IgD-negative memory B cell (primary cell): ENCODE results near the gene ELK1. TPM values are rescaled to one million over a fixed set of nuclear protein-coding genes. Genes with fewer than 3 reads are reported as not detected.
A peak's percentile ranks its signal among the peaks of the same experiment; 100 is the strongest.

ENCODE experiments used
- H3K27ac Mint-ChIP-seq, 3 donors: one replicate each; pipeline ENCODE4 v1.8.0; 2020 to 2022; ENCODE audit warnings: mild to moderate bottlenecking in 3 of 3, mixed read lengths in 3 of 3, moderate library complexity in 1 of 3
- H3K27me3 Mint-ChIP-seq: one replicate; pipeline ENCODE4 v1.8.0; 2021; ENCODE audit warnings: mixed read lengths
- H3K36me3 Mint-ChIP-seq: one replicate; pipeline ENCODE4 v1.8.0; 2020; ENCODE audit warnings: mild to moderate bottlenecking, mixed read lengths
- H3K4me1 Mint-ChIP-seq, 3 donors: one replicate each; pipeline ENCODE4 v1.8.0; 2020 to 2022; ENCODE audit warnings: mixed read lengths in 3 of 3, mild to moderate bottlenecking in 1 of 3
- H3K4me3 Mint-ChIP-seq, 4 donors: one replicate each; pipeline ENCODE4 v1.8.0; 2020 to 2022; ENCODE audit warnings: mild to moderate bottlenecking in 4 of 4, mixed read lengths in 4 of 4, moderate library complexity in 3 of 4
- H3K9me3 Mint-ChIP-seq, 3 donors: one replicate each; pipeline ENCODE4 v1.8.0; 2020 to 2021; ENCODE audit warnings: mixed read lengths in 3 of 3, mild to moderate bottlenecking in 1 of 3
- polyA plus RNA-seq: library from polyadenylated mRNA; unstranded; fragments of 300-500 nt; fragmentation: Illumina TruSeq; gene quantifications from one replicate; pipeline ENCODE4 v1.2.3, GENCODE V29; 2021

ELK1 gene
- polyA plus RNA-seq, 1 donor from 2014 or later = 16.0 TPM

- Mint-ChIP-seq H3K27ac (no peak overlapping the region), H3K27me3 (no peaks in the 10 kb centered on the region), H3K9me3 (no peaks in the 10 kb centered on the region), H3K4me1 (peaks cover 0 to 11% (median 6%) of the 10 kb centered on the region in 3 donors), H3K4me3 (no peak overlapping the region), H3K36me3 (no peaks in the 10 kb centered on the region)
Measured at GRCh38 chrX:47633689-47634590, 16.4 kb downstream of the ELK1 start.

GRCh38 chrX:47632666-47633065 is 17.7 kb downstream of the ELK1 start:
- Mint-ChIP-seq H3K4me3 (no peak overlapping the region), H3K9me3 (no peaks in the 10 kb centered on the region), H3K27ac (no peak overlapping the region), H3K36me3 (no peaks in the 10 kb centered on the region), H3K4me1 (peaks cover 0 to 12% (median 6%) of the 10 kb centered on the region in 3 donors), H3K27me3 (no peaks in the 10 kb centered on the region)

- Mint-ChIP-seq H3K9me3 (no peaks in the 10 kb centered on the region), H3K27ac (no peak overlapping the region)
Measured at GRCh38 chrX:47631676-47632075, 18.7 kb downstream of the ELK1 start.

GRCh38 chrX:47629419-47630200 is 20.8 kb downstream of the ELK1 start, which contains the start of gene CFP:
Gene CFP, minus strand, starts transcription at chrX:47629930. Its CDS starts 86 bp downstream, at chrX:47629844.
- H3K36me3 Mint-ChIP-seq = peaks cover 2% of the 10 kb centered on the region
- peak within 1 kb of the TSS in 3 of 4 donors; percentile 38 to 74 (median 60) for H3K4me3 Mint-ChIP-seq
- H3K27ac Mint-ChIP-seq = peak within 1 kb of the TSS in 2 of 3 donors; percentile 12 to 39
- H3K9me3 Mint-ChIP-seq = peaks cover 0 to 2% (median 0%) of the 10 kb centered on the region in 3 donors
- peaks cover 3% of the 10 kb centered on the region for H3K27me3 Mint-ChIP-seq
- H3K4me1 Mint-ChIP-seq = peaks cover 0 to 10% (median 6%) of the 10 kb centered on the region in 3 donors

More at GRCh38 chrX:47631676-47632075, 18.7 kb downstream of the ELK1 start:
- Mint-ChIP-seq H3K27me3 (no peaks in the 10 kb centered on the region), H3K36me3 (no peaks in the 10 kb centered on the region), H3K4me1 (peaks cover 0 to 10% (median 6%) of the 10 kb centered on the region in 3 donors), H3K4me3 (no peak overlapping the region)

GRCh38 chrX:47628982-47629381 is 21.4 kb downstream of the ELK1 start:
- Mint-ChIP-seq H3K4me3 (peak overlapping the region in 2 of 4 donors; percentile 38 to 74), H3K4me1 (peaks cover 0 to 13% (median 6%) of the 10 kb centered on the region in 3 donors), H3K36me3 (peaks cover 2% of the 10 kb centered on the region), H3K9me3 (peaks cover 0 to 2% (median 0%) of the 10 kb centered on the region in 3 donors), H3K27ac (peak overlapping the region in 1 of 3 donors; percentile 12), H3K27me3 (peaks cover 6% of the 10 kb centered on the region)

- Mint-ChIP-seq H3K36me3 (peaks cover 2% of the 10 kb centered on the region), H3K27ac (no peak overlapping the region), H3K4me3 (peak overlapping the region in 2 of 4 donors; percentile 28 to 58), H3K4me1 (peaks cover 0 to 16% (median 7%) of the 10 kb centered on the region in 3 donors), H3K27me3 (peaks cover 26% of the 10 kb centered on the region), H3K9me3 (peaks cover 0 to 3% (median 0%) of the 10 kb centered on the region in 3 donors)
Measured at GRCh38 chrX:47625365-47625764, 25.0 kb downstream of the ELK1 start.

GRCh38 chrX:47623540-47624027 is 26.8 kb downstream of the ELK1 start:
- Mint-ChIP-seq H3K36me3 (peaks cover 2% of the 10 kb centered on the region), H3K4me1 (peaks cover 0 to 5% (median 5%) of the 10 kb centered on the region in 3 donors), H3K27ac (peak overlapping the region in 2 of 3 donors; percentile 10 to 17), H3K4me3 (peak overlapping the region; percentile 16 to 76 (median 54)), H3K27me3 (peaks cover 28% of the 10 kb centered on the region), H3K9me3 (peaks cover 0 to 7% (median 0%) of the 10 kb centered on the region in 3 donors)

GRCh38 chrX:47621851-47622250 is 28.5 kb downstream of the ELK1 start:
- H3K4me1 Mint-ChIP-seq = peaks cover 0 to 6% (median 5%) of the 10 kb centered on the region in 3 donors
- H3K27me3 Mint-ChIP-seq = peaks cover 28% of the 10 kb centered on the region
- no peak overlapping the region for H3K27ac Mint-ChIP-seq
- H3K9me3 Mint-ChIP-seq = peaks cover 0 to 9% (median 0%) of the 10 kb centered on the region in 3 donors
- peaks cover 2% of the 10 kb centered on the region for H3K36me3 Mint-ChIP-seq
- no peak overlapping the region for H3K4me3 Mint-ChIP-seq

GRCh38 chrX:47620303-47620685 is 30.1 kb downstream of the ELK1 start:
- Mint-ChIP-seq H3K27me3 (peaks cover 28% of the 10 kb centered on the region), H3K4me1 (peaks cover 0 to 6% (median 5%) of the 10 kb centered on the region in 3 donors), H3K27ac (peak overlapping the region in 1 of 3 donors; percentile 1), H3K9me3 (peaks cover 0 to 9% (median 0%) of the 10 kb centered on the region in 3 donors), H3K4me3 (peak overlapping the region in 1 of 4 donors; percentile 47), H3K36me3 (no peaks in the 10 kb centered on the region)

GRCh38 chrX:47619486-47620302 is 30.7 kb downstream of the ELK1 start, which contains the start of gene SYN1:
Gene SYN1, minus strand, starts transcription at chrX:47619857. Its CDS starts 129 bp downstream, at chrX:47619728.
- Mint-ChIP-seq H3K9me3 (peaks cover 0 to 7% (median 0%) of the 10 kb centered on the region in 3 donors), H3K36me3 (no peaks in the 10 kb centered on the region), H3K27ac (peak within 1 kb of the TSS in 2 of 3 donors; percentile 35 to 36), H3K4me1 (peaks cover 0 to 6% (median 5%) of the 10 kb centered on the region in 3 donors), H3K27me3 (peaks cover 26% of the 10 kb centered on the region), H3K4me3 (peak within 1 kb of the TSS in 3 of 4 donors; percentile 56 to 70 (median 59))

- peak overlapping the region in 3 of 4 donors; percentile 29 to 70 (median 56) for H3K4me3 Mint-ChIP-seq
- peak overlapping the region in 1 of 3 donors; percentile 36 for H3K27ac Mint-ChIP-seq
- peaks cover 0 to 6% (median 3%) of the 10 kb centered on the region in 3 donors for H3K4me1 Mint-ChIP-seq
- H3K9me3 Mint-ChIP-seq = peaks cover 0 to 7% (median 0%) of the 10 kb centered on the region in 3 donors
- H3K36me3 Mint-ChIP-seq = no peaks in the 10 kb centered on the region
- H3K27me3 Mint-ChIP-seq = peaks cover 22% of the 10 kb centered on the region
Measured at GRCh38 chrX:47618923-47619485, 31.4 kb downstream of the ELK1 start.

GRCh38 chrX:47614618-47615017 is 35.7 kb downstream of the ELK1 start:
- Mint-ChIP-seq H3K4me1 (peaks cover 0 to 5% (median 0%) of the 10 kb centered on the region in 3 donors), H3K4me3 (no peak overlapping the region)

GRCh38 chrX:47613082-47613481 is 37.3 kb downstream of the ELK1 start:
- Mint-ChIP-seq H3K4me3 (no peak overlapping the region), H3K27ac (no peak overlapping the region), H3K9me3 (no peaks in the 10 kb centered on the region), H3K4me1 (peaks cover 0 to 2% (median 0%) of the 10 kb centered on the region in 3 donors), H3K27me3 (no peaks in the 10 kb centered on the region), H3K36me3 (no peaks in the 10 kb centered on the region)

More at GRCh38 chrX:47614618-47615017, 35.7 kb downstream of the ELK1 start:
- H3K27me3 Mint-ChIP-seq = peaks cover 3% of the 10 kb centered on the region
- H3K36me3 Mint-ChIP-seq = no peaks in the 10 kb centered on the region
- no peak overlapping the region for H3K27ac Mint-ChIP-seq
- peaks cover 0 to 5% (median 0%) of the 10 kb centered on the region in 3 donors for H3K9me3 Mint-ChIP-seq
